Vagina (tissue), 2 donors: ENCODE measurements around the gene GRIN2C.

Experiments used
- CTCF ChIP-seq, 3 experiments: fragments of 450-650 bp in 2 of 3; fragments of 200-600 bp in 1 of 3; sonication (generic) in 1 of 3; IDR thresholded peaks; one replicate each; pipeline ENCODE4 v1.5.1; 2017 to 2019; ENCODE audit warnings: antibody characterized with exemption in 3 of 3, mild to moderate bottlenecking in 2 of 3, moderate library complexity in 2 of 3
- POLR2A ChIP-seq, 2 donors: fragments of 450-650 bp; IDR thresholded peaks; one replicate each; pipeline ENCODE4 v1.6.1; 2017; ENCODE audit warnings: antibody characterized with exemption in 2 of 2, mild to moderate bottlenecking in 2 of 2, moderate library complexity in 2 of 2
- POLR2AphosphoS5 ChIP-seq, 2 donors: sonication (generic); formaldehyde crosslinking; IDR thresholded peaks; one replicate each; pipeline ENCODE4 v1.9.0; 2017; ENCODE audit warnings: antibody characterized with exemption in 2 of 2, mild to moderate bottlenecking in 2 of 2, low read depth in 1 of 2; ENCODE audit not compliant: insufficient read depth in 1 of 2

GRCh38 chr17:74877592-74878548 lies 18.2 kb upstream of the GRIN2C start:
- TF ChIP-seq CTCF (IDR thresholded peaks at IDR 0.05) (no peak), POLR2A (IDR thresholded peaks at IDR 0.05) (no peak), POLR2AphosphoS5 (IDR thresholded peaks at IDR 0.05; ENCODE audit: insufficient read depth in 1 of 2, low read depth in 1 of 2) (no peak)
